Mucosa of descending colon (tissue), 3 donors: ENCODE data around the gene MAMDC4. TPM values are rescaled to one million over a fixed set of nuclear protein-coding genes. Genes with fewer than 3 reads are reported as not detected.
A peak's percentile ranks its signal among the peaks of the same experiment; 100 is the strongest.

ENCODE experiments used
- ATAC-seq: fragments of 200-7000 bp; cut with Tn5 transposase; one replicate; pipeline ENCODE4 v1.9.1; 2020; ENCODE audit warnings: mild to moderate bottlenecking, moderate library complexity
- DNase-seq, 3 donors: peaks; one replicate each; pipeline ENCODE4 v3.0.0-alpha.2; 2020
- H3K36me3 ChIP-seq: fragments of 200-600 bp; one replicate; pipeline ENCODE4 v1.8.0; 2021; ENCODE audit warnings: low read depth, mild to moderate bottlenecking
- H3K4me1 ChIP-seq: fragments of 200-600 bp; one replicate; pipeline ENCODE4 v1.8.0; 2021; ENCODE audit warnings: low read depth, mild to moderate bottlenecking
- H3K4me3 ChIP-seq: fragments of 200-600 bp; one replicate; pipeline ENCODE4 v1.8.0; 2021; ENCODE audit warnings: mild to moderate bottlenecking
- H3K9me3 ChIP-seq: fragments of 200-600 bp; one replicate; pipeline ENCODE4 v1.8.0; 2021; ENCODE audit warnings: mild to moderate bottlenecking
- CTCF ChIP-seq: fragments of 200-600 bp; IDR thresholded peaks from one replicate; pipeline ENCODE4 v1.8.0; 2022; ENCODE audit warnings: antibody characterized with exemption, mild to moderate bottlenecking
- intact Hi-C, 2 donors: fragments of 100-400 bp; cut with DNase I in 1 of 2; cut with micrococcal nuclease in 1 of 2; formaldehyde crosslinking; loops; one replicate each; pipeline versions ENCODE4 v1.11.0 to v1.11.1; 2022; cut with DNase I, micrococcal nuclease
- total RNA-seq, 3 donors: library from RNA; stranded (reverse); fragmentation: NEBNext Ultra II Directional in 2 of 3; extraction: Animal tissue kit (Norgen Biotek cat#: 25700) in 2 of 3; gene quantifications; one replicate each; pipeline versions ENCODE4 v1.2.1 to v1.2.4, GENCODE V29; 2021 to 2023
- donor health status: DM: no; HTN: no; CAD: no; lungs with moderate emphysema.
- donor health status: DM: no; HTN: no; CAD: no.
- donor health status: DM: no; HTN: yes; CAD: no.

MAMDC4 gene
- total RNA-seq, 3 donors from 2014 or later, result 15.4 to 43.8 (median 18.5) TPM

- Histone ChIP-seq H3K36me3 (peaks cover 4% of the 10 kb centered on the region), H3K4me3 (no peak overlapping the region), H3K4me1 (peaks cover 7% of the 10 kb centered on the region), H3K9me3 (no peaks in the 10 kb centered on the region)
- ATAC-seq (no peak), DNase-seq (no peak)
- intact Hi-C loops, result no loop called here
- TF ChIP-seq CTCF, result no peak
These were observed 37.3 kb upstream of the MAMDC4 start for GRCh38 chr9:136814725-136815421.

- peaks cover 2% of the 10 kb centered on the region for H3K4me1 ChIP-seq
- H3K36me3 ChIP-seq, result peaks cover 4% of the 10 kb centered on the region
- DNase-seq, result no peak
- intact Hi-C loops, result no loop called here
- H3K4me3 ChIP-seq, result no peak overlapping the region
- ATAC-seq, result no peak
- H3K9me3 ChIP-seq, result no peaks in the 10 kb centered on the region
- no peak for TF ChIP-seq CTCF
These were observed 36.7 kb upstream of the MAMDC4 start for GRCh38 chr9:136815422-136815782.

GRCh38 chr9:136820971-136821825, 30.9 kb upstream of the MAMDC4 start:
- intact Hi-C loops, result no loop called here
- DNase-seq (no peak), ATAC-seq (peak; percentile 34)
- Histone ChIP-seq H3K4me3 (no peak overlapping the region), H3K36me3 (peaks cover 10% of the 10 kb centered on the region), H3K4me1 (peaks cover 2% of the 10 kb centered on the region), H3K9me3 (no peaks in the 10 kb centered on the region)
- TF ChIP-seq CTCF, result no peak

GRCh38 chr9:136821826-136822544, 30.2 kb upstream of the MAMDC4 start:
- intact Hi-C loops, result no loop called here
- H3K4me3 ChIP-seq, result no peak overlapping the region
- no peak for TF ChIP-seq CTCF
- peaks cover 10% of the 10 kb centered on the region for H3K36me3 ChIP-seq
- no peaks in the 10 kb centered on the region for H3K9me3 ChIP-seq
- DNase-seq (no peak), ATAC-seq (peak; percentile 7)
- H3K4me1 ChIP-seq, result peaks cover 2% of the 10 kb centered on the region

GRCh38 chr9:136823136-136824046, 28.8 kb upstream of the MAMDC4 start:
- no peak overlapping the region for H3K4me3 ChIP-seq
- no peak for TF ChIP-seq CTCF
- H3K36me3 ChIP-seq, result peaks cover 10% of the 10 kb centered on the region
- ATAC-seq (no peak), DNase-seq (no peak)
- H3K9me3 ChIP-seq, result no peaks in the 10 kb centered on the region
- peaks cover 2% of the 10 kb centered on the region for H3K4me1 ChIP-seq
- intact Hi-C loops, result no loop called here
